Smooth muscle cell (in vitro differentiated cells): ENCODE results near the gene FIGN. TPM values are rescaled to one million over a fixed set of nuclear protein-coding genes. Genes with fewer than 3 reads are reported as not detected.

Experiments
- DNase-seq: peaks from one replicate; lab custom pipeline; 2025; ENCODE audit not compliant: unreplicated experiment; lab: John Stamatoyannopoulos, UW
- H2AFZ ChIP-seq: fragments of 200-600 bp; sonication (generic); 2 replicates; pipeline ENCODE4 v1.6.0; 2016; ENCODE audit warnings: antibody characterized with exemption, low read depth, mild to moderate bottlenecking
- H3F3A ChIP-seq: fragments of 200-600 bp; sonication (generic); 2 replicates; pipeline ENCODE4 v1.6.0; 2017; ENCODE audit warnings: antibody characterized with exemption, low read depth
- H3K27ac ChIP-seq: fragments of 200-600 bp; sonication (generic); 2 replicates; pipeline ENCODE4 v1.5.1; 2016; ENCODE audit warnings: low read depth, mild to moderate bottlenecking
- H3K27me3 ChIP-seq: fragments of 200-600 bp; sonication (generic); 2 replicates; pipeline ENCODE4 v1.6.1; 2016; ENCODE audit warnings: low read depth, mild to moderate bottlenecking
- H3K36me3 ChIP-seq: fragments of 200-600 bp; sonication (generic); 2 replicates; pipeline ENCODE4 v1.5.1; 2016; ENCODE audit warnings: low read depth
- H3K4me1 ChIP-seq: fragments of 200-600 bp; sonication (generic); 2 replicates; pipeline ENCODE4 v1.5.1; 2016; ENCODE audit warnings: low read depth
- H3K4me2 ChIP-seq: fragments of 200-600 bp; sonication (generic); 2 replicates; pipeline ENCODE4 v1.6.0; 2016; ENCODE audit warnings: mild to moderate bottlenecking
- H3K4me3 ChIP-seq: fragments of 200-600 bp; sonication (generic); 2 replicates; pipeline ENCODE4 v1.5.1; 2016; ENCODE audit warnings: mild to moderate bottlenecking
- H3K79me2 ChIP-seq: fragments of 200-600 bp; sonication (generic); 2 replicates; pipeline ENCODE4 v1.6.0; 2016; ENCODE audit warnings: low read depth, mild to moderate bottlenecking
- H3K9ac ChIP-seq: fragments of 200-600 bp; sonication (generic); 2 replicates; pipeline ENCODE4 v1.6.0; 2016; ENCODE audit warnings: low read depth
- H3K9me3 ChIP-seq: fragments of 200-600 bp; sonication (generic); replicated peaks from 2 replicates; pipeline ENCODE4 v1.5.1; 2016; ENCODE audit warnings: low read depth
- H4K20me1 ChIP-seq: fragments of 200-600 bp; sonication (generic); 2 replicates; pipeline ENCODE4 v1.6.0; 2016; ENCODE audit warnings: low read depth
- WGBS: methylation state at CpG from one replicate; pipeline ENCODE4 v1.1.7; 2016; ENCODE audit warnings: low lambda C conversion rate; 5-methylcytosine and 5-hydroxymethylcytosine counted together
- polyA plus RNA-seq: library from polyadenylated mRNA; unstranded; fragments of >200 nt; fragmentation: Nextera tagmentation; extraction: Ambion mirVana; gene quantifications from 2 replicates; pipeline ENCODE4 v1.2.1, GENCODE V29; 2016
- total RNA-seq: library from RNA; depleted of rRNA; stranded (reverse); fragments of >200 nt; gene quantifications from 2 replicates; pipeline ENCODE4 v1.2.3, GENCODE V29; 2014
- TF ChIP-seq, protein P1 (sequence below): fragments of 200-600 bp; sonication (generic); IDR thresholded peaks from 2 replicates; pipeline ENCODE4 v1.5.1; 2017; ENCODE audit warnings: borderline replicate concordance, mild to moderate bottlenecking, antibody characterized with exemption; ENCODE audit not compliant: insufficient read depth, poor library complexity, severe bottlenecking

FIGN gene
- total RNA-seq (4.8 and 5.6 TPM in 2 replicates), polyA plus RNA-seq (0.71 and 1.0 TPM in 2 replicates)

DNA sequence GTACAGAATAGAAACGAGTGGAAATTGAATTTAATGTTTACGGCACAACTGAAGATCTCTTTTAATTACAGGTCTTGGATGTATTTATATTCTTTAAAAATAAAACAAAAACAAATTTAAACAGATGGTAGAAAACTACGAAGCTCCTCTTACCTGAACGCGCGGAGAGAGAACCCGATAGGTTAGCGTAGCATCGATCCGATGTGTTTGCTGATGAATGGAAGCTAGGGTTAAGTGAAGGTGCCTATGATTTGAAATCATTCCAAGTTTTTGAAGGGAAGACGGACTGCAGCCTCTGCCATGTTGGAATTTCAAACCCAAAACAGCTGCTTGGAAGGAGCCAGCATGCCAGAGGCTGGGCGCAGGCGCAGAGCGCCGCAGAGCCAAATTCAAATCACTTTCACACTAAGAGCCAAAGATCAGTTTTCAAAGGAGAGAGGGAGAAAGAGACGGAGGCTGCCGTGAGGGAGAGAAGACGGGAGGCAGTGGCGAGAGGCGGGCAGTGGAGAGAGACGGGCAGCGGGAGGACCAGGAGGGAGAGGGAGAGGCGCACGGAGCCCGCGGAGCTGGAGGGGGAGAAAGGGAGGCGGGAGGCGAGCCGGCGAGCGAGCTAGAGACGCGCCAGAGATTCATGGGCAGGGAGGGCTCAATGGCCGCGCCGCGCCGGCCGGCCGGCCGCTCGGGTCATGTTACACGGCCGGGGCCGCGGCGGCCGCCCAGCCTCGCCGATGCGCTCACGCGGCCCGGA lies at the start of gene FIGN:
Gene FIGN (minus strand): TSS at position 324 of the 748 bp plus-strand sequence. CDS start 1,081 bp downstream, outside the sequence.
- Histone ChIP-seq H3K27ac (peak within 1 kb of the TSS; percentile 65), H3F3A (no peaks in the 10 kb centered on the region), H3K27me3 (peaks cover 17% of the 10 kb centered on the region), H3K79me2 (peaks cover 3% of the 10 kb centered on the region), H2AFZ (peak within 1 kb of the TSS; percentile 98), H3K4me1 (peaks cover 36% of the 10 kb centered on the region), H3K9ac (peak within 1 kb of the TSS; percentile 89), H3K4me2 (peak within 1 kb of the TSS; percentile 96), H3K4me3 (peak within 1 kb of the TSS; percentile 96), H4K20me1 (no peaks in the 10 kb centered on the region), H3K36me3 (no peaks in the 10 kb centered on the region), H3K9me3 (no peaks in the 10 kb centered on the region)
- WGBS, result under 1% methylated on average over 33 of the region's 54 CpGs
- DNase-seq, result peak; percentile 81
- TF ChIP-seq, protein P1, sequence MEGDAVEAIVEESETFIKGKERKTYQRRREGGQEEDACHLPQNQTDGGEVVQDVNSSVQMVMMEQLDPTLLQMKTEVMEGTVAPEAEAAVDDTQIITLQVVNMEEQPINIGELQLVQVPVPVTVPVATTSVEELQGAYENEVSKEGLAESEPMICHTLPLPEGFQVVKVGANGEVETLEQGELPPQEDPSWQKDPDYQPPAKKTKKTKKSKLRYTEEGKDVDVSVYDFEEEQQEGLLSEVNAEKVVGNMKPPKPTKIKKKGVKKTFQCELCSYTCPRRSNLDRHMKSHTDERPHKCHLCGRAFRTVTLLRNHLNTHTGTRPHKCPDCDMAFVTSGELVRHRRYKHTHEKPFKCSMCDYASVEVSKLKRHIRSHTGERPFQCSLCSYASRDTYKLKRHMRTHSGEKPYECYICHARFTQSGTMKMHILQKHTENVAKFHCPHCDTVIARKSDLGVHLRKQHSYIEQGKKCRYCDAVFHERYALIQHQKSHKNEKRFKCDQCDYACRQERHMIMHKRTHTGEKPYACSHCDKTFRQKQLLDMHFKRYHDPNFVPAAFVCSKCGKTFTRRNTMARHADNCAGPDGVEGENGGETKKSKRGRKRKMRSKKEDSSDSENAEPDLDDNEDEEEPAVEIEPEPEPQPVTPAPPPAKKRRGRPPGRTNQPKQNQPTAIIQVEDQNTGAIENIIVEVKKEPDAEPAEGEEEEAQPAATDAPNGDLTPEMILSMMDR, result no peak

DNA sequence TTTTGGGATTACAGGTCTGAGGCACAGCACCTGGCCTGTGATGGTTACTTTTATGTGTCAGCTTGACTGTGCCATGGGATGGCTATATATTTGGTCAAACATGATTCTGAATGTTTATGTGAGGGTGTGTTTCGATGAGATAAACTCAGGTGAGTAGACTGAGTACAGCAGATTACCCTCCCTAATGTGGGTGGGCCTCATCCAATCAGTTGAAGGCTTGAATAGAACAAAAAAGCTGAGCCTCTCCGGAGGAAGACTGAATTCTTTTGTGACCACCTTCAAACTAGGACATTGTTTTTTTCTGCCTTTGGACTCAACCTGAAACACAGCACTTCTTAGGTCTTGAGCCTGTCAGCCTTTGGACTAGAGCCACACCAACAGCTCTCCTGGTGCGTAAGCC lies 49.4 kb upstream of the FIGN start:
- Histone ChIP-seq H3K4me1 (no peaks in the 10 kb centered on the region), H3K9me3 (no peaks in the 10 kb centered on the region), H3F3A (no peaks in the 10 kb centered on the region), H3K79me2 (no peaks in the 10 kb centered on the region), H3K36me3 (no peaks in the 10 kb centered on the region), H3K4me2 (no peak overlapping the region), H3K27me3 (peaks cover 7% of the 10 kb centered on the region), H3K4me3 (no peak overlapping the region), H2AFZ (no peak overlapping the region), H3K9ac (no peak overlapping the region), H3K27ac (no peak overlapping the region), H4K20me1 (no peaks in the 10 kb centered on the region)
- DNase-seq, result no peak
- TF ChIP-seq, protein P1, result no peak
- WGBS, result 89% methylated on average over 3 of the region's 3 CpGs

- DNase-seq, result no peak
- Histone ChIP-seq H4K20me1 (no peaks in the 10 kb centered on the region), H3K36me3 (no peaks in the 10 kb centered on the region)
Observed at GRCh38 chr2:163779970-163780597, 44.3 kb upstream of the FIGN start.

More at GRCh38 chr2:163779970-163780597, 44.3 kb upstream of the FIGN start:
- Histone ChIP-seq H3K4me1 (peaks cover 4% of the 10 kb centered on the region), H3K27ac (no peak overlapping the region), H3K9me3 (no peaks in the 10 kb centered on the region), H3F3A (no peaks in the 10 kb centered on the region), H3K9ac (no peak overlapping the region), H3K4me3 (no peak overlapping the region), H2AFZ (no peak overlapping the region), H3K79me2 (no peaks in the 10 kb centered on the region), H3K27me3 (peaks cover 7% of the 10 kb centered on the region), H3K4me2 (no peak overlapping the region)
- TF ChIP-seq, protein P1, result no peak
- WGBS, result 84% methylated on average over 6 of the region's 6 CpGs
